Thyroid gland (tissue), 4 donors: Measurements from ENCODE around the gene RNF145. TPM values are rescaled to one million over a fixed set of nuclear protein-coding genes. Genes with fewer than 3 reads are reported as not detected.

Experiments
- DNase-seq, 2 donors: peaks; one replicate each; pipeline ENCODE4 v3.0.0-alpha.2; 2019
- H3K27ac ChIP-seq, 3 donors: fragments of 200-600 bp; sonication (generic); 1 replicate in 2 of 3; 2 replicates in 1 of 3; pipeline ENCODE4 v1.5.1; 2016 to 2019; ENCODE audit warnings: mild to moderate bottlenecking in 1 of 3, moderate library complexity in 1 of 3
- H3K27me3 ChIP-seq: fragments of 200-600 bp; sonication (generic); one replicate; pipeline ENCODE4 v1.5.1; 2019
- H3K36me3 ChIP-seq, 2 donors: fragments of 200-600 bp; sonication (generic); one replicate each; pipeline ENCODE4 v1.5.1; 2016 to 2019
- H3K4me1 ChIP-seq, 2 donors: fragments of 200-600 bp; sonication (generic); one replicate each; pipeline ENCODE4 v1.5.1; 2017 to 2019
- H3K4me3 ChIP-seq, 3 donors: fragments of 200-600 bp; sonication (generic); replicated peaks in 1 of 3; 1 replicate in 2 of 3; 2 replicates in 1 of 3; pipeline ENCODE4 v1.5.1; 2016; ENCODE audit warnings: mild to moderate bottlenecking in 1 of 3
- H3K9me3 ChIP-seq: fragments of 200-600 bp; sonication (generic); one replicate; pipeline ENCODE4 v1.5.1; 2017
- POLR2A ChIP-seq, 2 donors: fragments of 450-650 bp; IDR thresholded peaks; one replicate each; pipeline ENCODE4 v1.6.1; 2017; ENCODE audit warnings: antibody characterized with exemption in 2 of 2, mild to moderate bottlenecking in 2 of 2, moderate library complexity in 1 of 2
- WGBS, 2 donors: methylation state at CpG; one replicate each; pipeline ENCODE4 v1.1.5; 2017; 5-methylcytosine and 5-hydroxymethylcytosine counted together
- intact Hi-C: fragments of 100-400 bp; cut with DNase I; formaldehyde crosslinking; loops from one replicate; pipeline ENCODE4 v1.15.1; 2023
- total RNA-seq, 4 donors: library from RNA; depleted of rRNA; stranded (reverse); fragments of >200 nt; gene quantifications; one replicate each; pipeline ENCODE4 v1.2.3, GENCODE V29; 2016
- TF ChIP-seq, protein P1 (sequence below), 6 experiments: fragments of 200-600 bp in 3 of 6; fragments of 450-650 bp in 3 of 6; sonication (generic) in 3 of 6; IDR thresholded peaks; one replicate each; pipeline ENCODE4 v1.5.1; 2016 to 2019; ENCODE audit warnings: antibody characterized with exemption in 6 of 6, mild to moderate bottlenecking in 2 of 6, inconsistent platforms in 1 of 6, moderate library complexity in 1 of 6

The RNF145 gene
- total RNA-seq, 4 donors from 2014 or later, result 59.5 to 88.6 (median 75.6) TPM

DNA sequence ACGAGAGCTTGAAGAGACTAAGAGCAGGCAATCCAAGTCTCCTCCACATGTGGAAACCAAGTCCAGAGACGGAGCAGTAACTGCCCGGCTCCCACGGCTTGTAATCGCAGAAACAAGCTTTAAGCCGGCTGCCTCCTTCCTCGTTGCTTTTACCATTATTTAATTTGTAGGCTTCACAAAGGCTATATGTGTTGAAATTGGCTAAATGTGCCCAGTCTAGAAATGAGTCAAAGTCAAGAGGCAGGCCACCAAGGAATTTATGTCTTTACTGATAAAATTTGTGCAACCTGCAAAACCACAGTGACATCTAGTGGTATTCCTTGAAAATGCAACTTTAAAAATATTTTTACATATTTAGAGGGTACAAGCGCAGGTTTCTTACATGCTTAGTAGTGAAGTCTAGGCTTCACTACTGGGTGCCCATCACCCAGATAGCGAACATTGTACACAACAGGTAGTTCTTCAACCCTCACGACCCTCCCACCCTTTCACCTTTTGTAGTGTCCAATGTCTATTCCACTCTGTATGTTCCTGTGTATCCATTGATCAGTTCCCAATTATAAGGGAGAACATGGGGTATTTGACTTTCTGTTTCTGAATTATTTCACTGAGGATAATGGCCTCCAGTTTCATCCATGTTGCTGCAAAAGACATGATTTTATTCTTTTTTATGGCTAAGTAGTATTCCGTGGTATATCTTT is 76.2 kb downstream of the RNF145 start:
- no peak for DNase-seq
- Histone ChIP-seq H3K9me3 (no peaks in the 10 kb centered on the region), H3K36me3 (no peaks in the 10 kb centered on the region), H3K4me3 (no peak overlapping the region), H3K4me1 (no peaks in the 10 kb centered on the region), H3K27me3 (no peaks in the 10 kb centered on the region), H3K27ac (no peak overlapping the region)
- WGBS, 2 donors, result 29 to 33% methylated on average over 11 of the region's 11 CpGs
- intact Hi-C loops, result loop anchor here (10.0 kb wide), 1 partner anchor 1058 kb away; no protein-coding TSS in a partner anchor
- TF ChIP-seq, protein P1, sequence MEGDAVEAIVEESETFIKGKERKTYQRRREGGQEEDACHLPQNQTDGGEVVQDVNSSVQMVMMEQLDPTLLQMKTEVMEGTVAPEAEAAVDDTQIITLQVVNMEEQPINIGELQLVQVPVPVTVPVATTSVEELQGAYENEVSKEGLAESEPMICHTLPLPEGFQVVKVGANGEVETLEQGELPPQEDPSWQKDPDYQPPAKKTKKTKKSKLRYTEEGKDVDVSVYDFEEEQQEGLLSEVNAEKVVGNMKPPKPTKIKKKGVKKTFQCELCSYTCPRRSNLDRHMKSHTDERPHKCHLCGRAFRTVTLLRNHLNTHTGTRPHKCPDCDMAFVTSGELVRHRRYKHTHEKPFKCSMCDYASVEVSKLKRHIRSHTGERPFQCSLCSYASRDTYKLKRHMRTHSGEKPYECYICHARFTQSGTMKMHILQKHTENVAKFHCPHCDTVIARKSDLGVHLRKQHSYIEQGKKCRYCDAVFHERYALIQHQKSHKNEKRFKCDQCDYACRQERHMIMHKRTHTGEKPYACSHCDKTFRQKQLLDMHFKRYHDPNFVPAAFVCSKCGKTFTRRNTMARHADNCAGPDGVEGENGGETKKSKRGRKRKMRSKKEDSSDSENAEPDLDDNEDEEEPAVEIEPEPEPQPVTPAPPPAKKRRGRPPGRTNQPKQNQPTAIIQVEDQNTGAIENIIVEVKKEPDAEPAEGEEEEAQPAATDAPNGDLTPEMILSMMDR (IDR thresholded peaks at IDR 0.05), result peak; percentile 53 to 79 (median 58)
- no peak for TF ChIP-seq POLR2A (IDR thresholded peaks at IDR 0.05)

DNA sequence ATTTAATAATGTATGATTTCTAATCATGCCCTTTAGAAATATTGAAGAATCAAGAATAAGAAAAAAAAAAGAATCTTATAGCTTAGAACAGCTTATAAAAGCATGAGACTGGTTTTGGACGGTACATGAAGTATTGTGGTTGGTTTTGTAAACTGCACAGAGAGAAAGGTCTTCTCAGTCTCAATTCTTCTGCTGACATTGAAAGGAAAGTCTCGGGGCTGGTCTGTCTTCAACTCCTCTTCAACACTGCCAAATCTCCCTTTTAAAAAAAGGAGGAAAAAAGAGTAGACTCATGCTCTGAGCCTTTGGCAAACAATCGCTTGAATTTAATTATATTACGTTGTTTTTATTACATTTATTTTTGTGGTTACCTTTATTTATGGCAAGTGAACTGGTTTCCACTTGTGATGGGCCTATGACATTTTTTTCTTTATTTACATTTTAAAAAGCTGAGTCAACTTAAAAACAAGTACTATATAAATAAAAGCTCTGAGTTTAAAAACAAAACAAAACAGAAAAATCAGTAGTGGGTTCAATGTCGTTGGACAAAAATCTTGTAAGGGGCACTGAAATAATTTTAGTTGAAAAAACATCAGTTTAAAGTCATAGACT is 76.8 kb downstream of the RNF145 start:
- Histone ChIP-seq H3K4me1 (no peaks in the 10 kb centered on the region), H3K36me3 (no peaks in the 10 kb centered on the region), H3K4me3 (no peak overlapping the region), H3K9me3 (no peaks in the 10 kb centered on the region), H3K27ac (no peak overlapping the region), H3K27me3 (no peaks in the 10 kb centered on the region)
- TF ChIP-seq POLR2A (IDR thresholded peaks at IDR 0.05), result no peak
- TF ChIP-seq, protein P1 (IDR thresholded peaks at IDR 0.05), result no peak
- DNase-seq, result no peak
- intact Hi-C loops, result loop anchor here (10.0 kb wide), 1 partner anchor 1058 kb away; no protein-coding TSS in a partner anchor
- WGBS, 2 donors, result 63% methylated on average over 5 of the region's 5 CpGs

DNA sequence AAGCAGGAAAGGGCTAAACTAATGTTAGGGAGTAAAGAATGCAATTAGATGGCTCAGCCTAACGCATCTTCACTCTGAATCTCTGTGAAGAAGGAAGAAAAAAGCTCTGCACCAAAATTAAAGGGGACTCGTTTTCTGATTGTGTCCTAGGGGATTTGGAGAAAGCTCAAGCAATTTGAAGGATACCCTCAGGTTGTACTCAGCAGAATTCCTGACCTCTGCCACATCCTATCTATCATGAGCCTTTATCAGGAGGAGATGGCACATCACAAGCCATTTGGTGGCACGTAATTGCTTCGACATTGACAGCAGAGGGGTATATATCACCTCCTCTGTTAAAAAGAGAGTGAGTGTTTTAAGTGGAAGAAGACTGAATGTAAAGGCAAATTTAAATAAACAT is 77.4 kb downstream of the RNF145 start:
- Histone ChIP-seq H3K27ac (no peak overlapping the region), H3K4me1 (no peaks in the 10 kb centered on the region), H3K27me3 (no peaks in the 10 kb centered on the region), H3K4me3 (no peak overlapping the region), H3K36me3 (no peaks in the 10 kb centered on the region), H3K9me3 (no peaks in the 10 kb centered on the region)
- intact Hi-C loops, result loop anchor here (10.0 kb wide), 1 partner anchor 1057 kb away; no protein-coding TSS in a partner anchor
- DNase-seq, result no peak
- 77 to 81% methylated on average over 4 of the region's 4 CpGs for WGBS, 2 donors
- TF ChIP-seq POLR2A (IDR thresholded peaks at IDR 0.05), result no peak
- TF ChIP-seq, protein P1 (IDR thresholded peaks at IDR 0.05), result no peak

DNA sequence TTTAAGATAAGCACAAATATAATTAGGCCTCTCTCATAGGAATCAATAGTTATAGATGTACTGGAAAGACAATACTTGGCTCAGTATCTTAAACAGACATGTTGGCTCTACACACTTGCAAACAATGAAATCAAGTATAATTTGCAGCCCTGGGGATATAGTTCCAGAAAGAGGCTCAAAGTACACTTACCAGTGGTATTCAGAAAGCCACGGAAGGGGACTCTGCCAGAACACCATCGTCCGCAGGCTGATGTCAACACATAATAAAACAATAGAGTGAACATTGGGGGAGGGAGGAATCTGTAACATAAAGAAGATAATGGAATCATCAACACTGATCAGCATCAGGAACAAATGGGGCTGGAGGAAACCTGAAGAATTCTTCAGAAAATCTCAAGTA is 78.5 kb downstream of the RNF145 start:
- Histone ChIP-seq H3K27ac (no peak overlapping the region), H3K4me3 (no peak overlapping the region), H3K4me1 (no peaks in the 10 kb centered on the region), H3K36me3 (no peaks in the 10 kb centered on the region), H3K9me3 (no peaks in the 10 kb centered on the region), H3K27me3 (no peaks in the 10 kb centered on the region)
- DNase-seq, result no peak
- 84 to 88% methylated on average over 3 of the region's 3 CpGs for WGBS, 2 donors
- TF ChIP-seq, protein P1 (IDR thresholded peaks at IDR 0.05), result no peak
- no peak for TF ChIP-seq POLR2A (IDR thresholded peaks at IDR 0.05)
- intact Hi-C loops, result loop anchor here (10.0 kb wide), 1 partner anchor 1056 kb away; no protein-coding TSS in a partner anchor

DNA sequence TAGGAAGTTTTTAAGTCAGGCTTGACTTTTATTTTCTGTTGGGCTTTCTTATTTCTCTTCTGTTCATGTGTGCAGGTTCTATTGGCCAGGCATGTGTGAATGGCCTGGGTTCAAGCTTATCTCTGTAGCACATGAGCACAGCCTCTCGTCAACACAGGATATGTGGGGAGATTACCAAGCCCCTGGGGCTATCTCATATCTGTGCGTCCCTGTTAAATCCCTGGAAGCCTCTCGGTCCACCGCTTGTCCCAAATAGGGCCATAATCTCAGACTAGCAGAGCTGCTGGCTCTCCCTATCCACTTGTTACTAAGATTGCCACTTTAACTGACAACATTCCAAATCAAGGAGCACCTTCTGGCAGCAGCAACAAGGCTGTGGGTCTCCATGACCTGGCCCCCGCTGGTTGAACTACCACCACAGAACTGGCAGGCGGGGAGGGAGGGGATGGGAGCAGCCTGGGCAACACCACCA is 81.2 kb downstream of the RNF145 start:
- WGBS, 2 donors, result 87 to 92% methylated on average over 6 of the region's 6 CpGs

More for the DNA sequence above, 81.2 kb downstream of the RNF145 start:
- H3K4me1 ChIP-seq, result no peaks in the 10 kb centered on the region
- no peak overlapping the region for H3K4me3 ChIP-seq
- no peaks in the 10 kb centered on the region for H3K9me3 ChIP-seq
- TF ChIP-seq, protein P1 (IDR thresholded peaks at IDR 0.05), result no peak
- no peak for TF ChIP-seq POLR2A (IDR thresholded peaks at IDR 0.05)
- no peaks in the 10 kb centered on the region for H3K36me3 ChIP-seq
- H3K27me3 ChIP-seq, result no peaks in the 10 kb centered on the region
- H3K27ac ChIP-seq, result no peak overlapping the region
- intact Hi-C loops, result no loop called here
- no peak for DNase-seq
